GM19099 (cell line): ENCODE measurements around the gene ENTREP1.

ENCODE experiments used
- POLR2A ChIP-seq: IDR thresholded peaks from 3 replicates; pipeline ENCODE4 v1.6.1; 2011; ENCODE audit warnings: low read depth; ENCODE audit not compliant: insufficient read length; ENCODE audit errors: extremely low read depth

The ENTREP1 gene

GRCh38 chr9:69324549-69325401 lies at the start of gene ENTREP1:
Gene ENTREP1, plus strand, starts transcription at chr9:69325215. Its CDS starts 95 bp downstream, at chr9:69325310.
- TF ChIP-seq POLR2A, result no peak

- no peak for TF ChIP-seq POLR2A
Measured at GRCh38 chr9:69276775-69277174, 48.2 kb upstream of the ENTREP1 start.

- TF ChIP-seq POLR2A, result no peak
Measured at GRCh38 chr9:69279084-69279731, 45.8 kb upstream of the ENTREP1 start.

- TF ChIP-seq POLR2A, result no peak
Measured at GRCh38 chr9:69279733-69280132, 45.3 kb upstream of the ENTREP1 start.

- TF ChIP-seq POLR2A, result no peak
Measured at GRCh38 chr9:69283003-69283402, 42.0 kb upstream of the ENTREP1 start.

- TF ChIP-seq POLR2A, result no peak
Measured at GRCh38 chr9:69292078-69292477, 32.9 kb upstream of the ENTREP1 start.

GRCh38 chr9:69293156-69293555 lies 31.9 kb upstream of the ENTREP1 start:
- no peak for TF ChIP-seq POLR2A

GRCh38 chr9:69295872-69296552 lies 29.0 kb upstream of the ENTREP1 start:
- no peak for TF ChIP-seq POLR2A

GRCh38 chr9:69297300-69297980 lies 27.6 kb upstream of the ENTREP1 start:
- no peak for TF ChIP-seq POLR2A

- TF ChIP-seq POLR2A, result no peak
Measured at GRCh38 chr9:69299315-69299714, 25.7 kb upstream of the ENTREP1 start.

- no peak for TF ChIP-seq POLR2A
Measured at GRCh38 chr9:69299826-69300225, 25.2 kb upstream of the ENTREP1 start.

GRCh38 chr9:69303331-69303730 lies 21.7 kb upstream of the ENTREP1 start:
- no peak for TF ChIP-seq POLR2A

- no peak for TF ChIP-seq POLR2A
Measured at GRCh38 chr9:69307446-69308205, 17.4 kb upstream of the ENTREP1 start.

- no peak for TF ChIP-seq POLR2A
Measured at GRCh38 chr9:69308206-69308931, 16.6 kb upstream of the ENTREP1 start.

GRCh38 chr9:69313175-69313574 lies 11.8 kb upstream of the ENTREP1 start:
- no peak for TF ChIP-seq POLR2A
